NCI-H1105 (cell line): Measurements from ENCODE around the gene KTI12.

Source experiments
- DNase-seq: peaks from one replicate; lab custom pipeline; 2025; lab: John Stamatoyannopoulos, UW

The KTI12 gene

GRCh38 chr1:51982161-51982560 is 51.4 kb downstream of the KTI12 start:
- DNase-seq = no peak
